ENCODE data around the gene ASB16. TPM values are rescaled to one million over a fixed set of nuclear protein-coding genes. Genes with fewer than 3 reads are reported as not detected.

ASB16 gene
- total and polyA plus RNA-seq, 9 of the 15 experiments (the other 6 are each of a cell fraction or from before 2014, with no cell fraction given), result 0.03 to 0.07 TPM; not detected in 7

DNA sequence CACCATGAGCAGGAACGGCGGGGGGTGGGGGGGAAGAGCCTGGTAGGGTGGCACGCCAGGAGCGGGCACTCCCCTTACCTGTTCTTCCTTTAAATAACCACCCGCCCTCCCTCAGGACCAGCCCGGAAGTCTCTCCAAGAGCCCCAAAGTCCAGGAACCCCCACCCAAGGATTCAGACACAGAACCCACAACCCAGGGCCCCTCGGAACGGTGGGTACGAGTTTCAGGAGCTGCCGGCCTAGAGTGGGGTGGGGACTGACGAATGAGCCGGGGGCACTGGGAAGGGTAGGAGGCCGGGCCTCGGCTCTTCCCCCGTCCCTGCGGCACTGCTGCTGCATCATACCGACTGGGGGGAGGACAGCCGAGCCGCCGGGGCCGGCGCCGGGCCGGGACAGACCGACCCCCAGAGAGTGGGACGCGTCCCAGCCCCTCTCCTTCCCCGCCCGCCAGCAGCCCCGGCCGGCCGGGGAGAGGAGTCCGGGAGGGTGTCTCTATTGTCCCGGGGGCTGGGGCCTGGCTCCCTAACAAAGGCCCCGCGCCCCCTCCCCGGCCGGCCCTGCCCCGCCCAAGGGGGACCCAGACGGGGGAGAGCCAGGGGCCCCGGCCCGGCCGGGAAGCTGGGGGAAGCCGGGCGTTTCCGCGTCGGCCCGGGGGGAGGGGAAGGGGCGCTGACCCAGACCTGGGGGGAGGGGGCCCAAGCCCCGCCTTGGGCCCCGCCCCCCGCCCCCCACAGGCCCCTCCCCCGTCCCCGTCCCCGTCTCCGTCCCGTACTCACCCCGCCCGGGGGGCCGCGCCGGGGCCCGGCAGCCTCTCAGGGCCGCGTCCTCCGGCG, 28.4 kb downstream of the ASB16 start (continued):
- TF ChIP-seq, protein P1, sequence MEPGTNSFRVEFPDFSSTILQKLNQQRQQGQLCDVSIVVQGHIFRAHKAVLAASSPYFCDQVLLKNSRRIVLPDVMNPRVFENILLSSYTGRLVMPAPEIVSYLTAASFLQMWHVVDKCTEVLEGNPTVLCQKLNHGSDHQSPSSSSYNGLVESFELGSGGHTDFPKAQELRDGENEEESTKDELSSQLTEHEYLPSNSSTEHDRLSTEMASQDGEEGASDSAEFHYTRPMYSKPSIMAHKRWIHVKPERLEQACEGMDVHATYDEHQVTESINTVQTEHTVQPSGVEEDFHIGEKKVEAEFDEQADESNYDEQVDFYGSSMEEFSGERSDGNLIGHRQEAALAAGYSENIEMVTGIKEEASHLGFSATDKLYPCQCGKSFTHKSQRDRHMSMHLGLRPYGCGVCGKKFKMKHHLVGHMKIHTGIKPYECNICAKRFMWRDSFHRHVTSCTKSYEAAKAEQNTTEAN (CRISPR knock-in tag; IDR thresholded peaks at IDR 0.05), result 0 out of 2 replicates have a peak, but pooled peaks have one; percentile 26
- TF ChIP-seq ZNF79 (CRISPR knock-in tag; IDR thresholded peaks at IDR 0.05; ENCODE audit: low read depth), result no peak
- TF ChIP-seq, protein P2, sequence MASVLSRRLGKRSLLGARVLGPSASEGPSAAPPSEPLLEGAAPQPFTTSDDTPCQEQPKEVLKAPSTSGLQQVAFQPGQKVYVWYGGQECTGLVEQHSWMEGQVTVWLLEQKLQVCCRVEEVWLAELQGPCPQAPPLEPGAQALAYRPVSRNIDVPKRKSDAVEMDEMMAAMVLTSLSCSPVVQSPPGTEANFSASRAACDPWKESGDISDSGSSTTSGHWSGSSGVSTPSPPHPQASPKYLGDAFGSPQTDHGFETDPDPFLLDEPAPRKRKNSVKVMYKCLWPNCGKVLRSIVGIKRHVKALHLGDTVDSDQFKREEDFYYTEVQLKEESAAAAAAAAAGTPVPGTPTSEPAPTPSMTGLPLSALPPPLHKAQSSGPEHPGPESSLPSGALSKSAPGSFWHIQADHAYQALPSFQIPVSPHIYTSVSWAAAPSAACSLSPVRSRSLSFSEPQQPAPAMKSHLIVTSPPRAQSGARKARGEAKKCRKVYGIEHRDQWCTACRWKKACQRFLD (CRISPR knock-in tag; IDR thresholded peaks at IDR 0.05), result no peak
- no peak for TF ChIP-seq GATAD2A (IDR thresholded peaks at IDR 0.05)
- TF ChIP-seq, protein P3, sequence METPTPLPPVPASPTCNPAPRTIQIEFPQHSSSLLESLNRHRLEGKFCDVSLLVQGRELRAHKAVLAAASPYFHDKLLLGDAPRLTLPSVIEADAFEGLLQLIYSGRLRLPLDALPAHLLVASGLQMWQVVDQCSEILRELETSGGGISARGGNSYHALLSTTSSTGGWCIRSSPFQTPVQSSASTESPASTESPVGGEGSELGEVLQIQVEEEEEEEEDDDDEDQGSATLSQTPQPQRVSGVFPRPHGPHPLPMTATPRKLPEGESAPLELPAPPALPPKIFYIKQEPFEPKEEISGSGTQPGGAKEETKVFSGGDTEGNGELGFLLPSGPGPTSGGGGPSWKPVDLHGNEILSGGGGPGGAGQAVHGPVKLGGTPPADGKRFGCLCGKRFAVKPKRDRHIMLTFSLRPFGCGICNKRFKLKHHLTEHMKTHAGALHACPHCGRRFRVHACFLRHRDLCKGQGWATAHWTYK (CRISPR knock-in tag; IDR thresholded peaks at IDR 0.05), result 0 out of 2 replicates have a peak, but pooled peaks have one; percentile 35
- TF ChIP-seq ZNF668 (CRISPR knock-in tag; IDR thresholded peaks at IDR 0.05), result no peak
- no peak for TF ChIP-seq FOXM1 (IDR thresholded peaks at IDR 0.05; ENCODE audit: low read depth)
- no peak for TF ChIP-seq FOXM1 (CRISPR knock-in tag; IDR thresholded peaks at IDR 0.05; ENCODE audit: low read depth)
- TF ChIP-seq NFIC (IDR thresholded peaks at IDR 0.05), result no peak
- no peak for TF ChIP-seq ETV6 (IDR thresholded peaks at IDR 0.05; ENCODE audit: borderline replicate concordance in 1 of 2, low read depth in 2 of 2, low read length in 1 of 2)
- TF ChIP-seq ETV6 (CRISPR knock-in tag; IDR thresholded peaks at IDR 0.05; ENCODE audit: borderline replicate concordance), result no peak
- TF ChIP-seq, protein P4, sequence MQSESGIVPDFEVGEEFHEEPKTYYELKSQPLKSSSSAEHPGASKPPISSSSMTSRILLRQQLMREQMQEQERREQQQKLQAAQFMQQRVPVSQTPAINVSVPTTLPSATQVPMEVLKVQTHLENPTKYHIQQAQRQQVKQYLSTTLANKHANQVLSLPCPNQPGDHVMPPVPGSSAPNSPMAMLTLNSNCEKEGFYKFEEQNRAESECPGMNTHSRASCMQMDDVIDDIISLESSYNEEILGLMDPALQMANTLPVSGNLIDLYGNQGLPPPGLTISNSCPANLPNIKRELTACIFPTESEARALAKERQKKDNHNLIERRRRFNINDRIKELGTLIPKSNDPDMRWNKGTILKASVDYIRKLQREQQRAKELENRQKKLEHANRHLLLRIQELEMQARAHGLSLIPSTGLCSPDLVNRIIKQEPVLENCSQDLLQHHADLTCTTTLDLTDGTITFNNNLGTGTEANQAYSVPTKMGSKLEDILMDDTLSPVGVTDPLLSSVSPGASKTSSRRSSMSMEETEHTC (IDR thresholded peaks at IDR 0.05), result no peak
- no peak for TF ChIP-seq PYGO2 (tag; IDR thresholded peaks at IDR 0.05)
- TF ChIP-seq YY1 (IDR thresholded peaks at IDR 0.05; ENCODE audit: borderline replicate concordance in 1 of 3, control insufficient read depth in 1 of 3, extremely low read depth in 1 of 3, insufficient read depth in 3 of 3, insufficient read length in 1 of 3, insufficient replicate concordance in 2 of 3, low read depth in 1 of 3, low read length in 2 of 3), result peak in 1 of 3 experiments; percentile 7
- TF ChIP-seq KLF6 (CRISPR knock-in tag; IDR thresholded peaks at IDR 0.05; ENCODE audit: borderline replicate concordance), result no peak
- TF ChIP-seq, protein P5, sequence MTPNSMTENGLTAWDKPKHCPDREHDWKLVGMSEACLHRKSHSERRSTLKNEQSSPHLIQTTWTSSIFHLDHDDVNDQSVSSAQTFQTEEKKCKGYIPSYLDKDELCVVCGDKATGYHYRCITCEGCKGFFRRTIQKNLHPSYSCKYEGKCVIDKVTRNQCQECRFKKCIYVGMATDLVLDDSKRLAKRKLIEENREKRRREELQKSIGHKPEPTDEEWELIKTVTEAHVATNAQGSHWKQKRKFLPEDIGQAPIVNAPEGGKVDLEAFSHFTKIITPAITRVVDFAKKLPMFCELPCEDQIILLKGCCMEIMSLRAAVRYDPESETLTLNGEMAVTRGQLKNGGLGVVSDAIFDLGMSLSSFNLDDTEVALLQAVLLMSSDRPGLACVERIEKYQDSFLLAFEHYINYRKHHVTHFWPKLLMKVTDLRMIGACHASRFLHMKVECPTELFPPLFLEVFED (CRISPR knock-in tag; conservative IDR thresholded peaks at IDR 0.05), result no peak
- 0 out of 2 replicates have a peak, but pooled peaks have one; percentile 44 for TF ChIP-seq ZNF263 (CRISPR knock-in tag; IDR thresholded peaks at IDR 0.05; ENCODE audit: borderline replicate concordance)
- no peak for TF ChIP-seq CBFA2T2 (conservative IDR thresholded peaks at IDR 0.05)
- no peak for TF ChIP-seq SMAD2 (IDR thresholded peaks at IDR 0.05; ENCODE audit: low read depth, low read length)
- TF ChIP-seq SAFB (IDR thresholded peaks at IDR 0.05; ENCODE audit: borderline replicate concordance, low read depth, low read length), result no peak
- TF ChIP-seq BRD4 (IDR thresholded peaks at IDR 0.05), result no peak
